Fibroblast of skin of scalp (primary cell): ENCODE measurements around the gene PDLIM1.

Experiments used
- DNase-seq: peaks from one replicate; pipeline ENCODE4 v3.0.0-alpha.2; 2013

PDLIM1 gene

DNA sequence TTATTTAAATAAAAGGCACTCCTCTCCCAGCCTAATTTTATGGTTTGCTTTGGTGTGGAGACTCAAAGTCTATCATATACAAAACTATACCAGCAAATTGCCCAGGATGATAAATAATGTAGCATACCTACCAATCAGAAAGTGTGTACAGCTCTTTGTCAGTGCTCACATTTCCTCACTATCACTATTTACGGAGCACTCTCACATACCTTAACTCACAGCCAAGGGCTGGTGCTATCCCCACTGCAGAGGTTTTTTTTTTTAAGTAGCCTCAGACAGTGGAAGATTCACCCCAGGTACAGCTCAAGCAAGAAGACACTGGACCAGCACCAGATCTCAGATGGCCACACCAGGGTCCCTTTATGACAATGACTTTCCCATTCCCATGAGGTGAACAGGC, 2.5 kb downstream of the PDLIM1 start:
- no peak for DNase-seq

DNA sequence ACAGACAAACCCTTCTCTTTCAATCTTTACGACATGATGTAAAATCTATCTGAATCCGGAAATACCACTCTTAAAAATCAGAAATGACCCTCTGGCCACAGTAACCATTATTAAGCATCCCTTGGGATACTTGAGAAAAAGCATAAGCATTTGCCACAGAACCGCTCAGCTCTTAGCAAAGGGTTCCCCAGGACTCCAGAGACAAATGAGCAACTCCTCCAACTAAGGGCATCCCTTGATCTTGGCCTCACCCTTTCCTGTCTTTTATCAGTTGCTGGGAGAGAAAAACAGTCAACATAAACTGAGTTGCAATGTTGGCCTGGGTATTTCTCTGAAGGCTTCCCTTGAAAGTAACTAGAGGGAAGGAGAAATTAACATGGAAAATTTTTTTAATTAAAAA, 3.5 kb downstream of the PDLIM1 start:
- peak; percentile 45 for DNase-seq

- DNase-seq = no peak
These were observed 4.1 kb downstream of the PDLIM1 start for GRCh38 chr10:95286707-95287106.

GRCh38 chr10:95285556-95285955, 5.2 kb downstream of the PDLIM1 start:
- DNase-seq = no peak

GRCh38 chr10:95284807-95285206, 6.0 kb downstream of the PDLIM1 start:
- no peak for DNase-seq

GRCh38 chr10:95282107-95282506, 8.7 kb downstream of the PDLIM1 start:
- DNase-seq = no peak

DNA sequence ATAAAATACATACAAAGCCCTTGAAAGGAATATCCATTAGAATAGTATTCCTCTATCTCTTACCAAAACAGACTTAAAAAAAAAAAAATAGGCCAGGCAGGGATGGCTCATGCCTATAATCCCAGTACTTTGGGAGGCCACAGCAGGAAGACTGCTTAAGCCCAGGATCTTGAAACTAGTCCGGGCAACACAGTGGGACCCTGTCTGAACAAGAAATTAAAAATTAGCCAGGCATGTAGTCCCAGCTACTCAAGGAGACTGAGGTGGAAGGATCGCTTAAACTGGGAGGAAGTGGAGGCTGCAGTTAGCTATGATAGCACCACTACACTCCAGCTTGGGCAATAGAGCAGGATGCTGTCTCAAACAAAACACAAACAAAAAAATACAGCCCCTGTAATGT, 9.6 kb downstream of the PDLIM1 start:
- DNase-seq = no peak

GRCh38 chr10:95280637-95281036, 10.2 kb downstream of the PDLIM1 start:
- DNase-seq = no peak

DNA sequence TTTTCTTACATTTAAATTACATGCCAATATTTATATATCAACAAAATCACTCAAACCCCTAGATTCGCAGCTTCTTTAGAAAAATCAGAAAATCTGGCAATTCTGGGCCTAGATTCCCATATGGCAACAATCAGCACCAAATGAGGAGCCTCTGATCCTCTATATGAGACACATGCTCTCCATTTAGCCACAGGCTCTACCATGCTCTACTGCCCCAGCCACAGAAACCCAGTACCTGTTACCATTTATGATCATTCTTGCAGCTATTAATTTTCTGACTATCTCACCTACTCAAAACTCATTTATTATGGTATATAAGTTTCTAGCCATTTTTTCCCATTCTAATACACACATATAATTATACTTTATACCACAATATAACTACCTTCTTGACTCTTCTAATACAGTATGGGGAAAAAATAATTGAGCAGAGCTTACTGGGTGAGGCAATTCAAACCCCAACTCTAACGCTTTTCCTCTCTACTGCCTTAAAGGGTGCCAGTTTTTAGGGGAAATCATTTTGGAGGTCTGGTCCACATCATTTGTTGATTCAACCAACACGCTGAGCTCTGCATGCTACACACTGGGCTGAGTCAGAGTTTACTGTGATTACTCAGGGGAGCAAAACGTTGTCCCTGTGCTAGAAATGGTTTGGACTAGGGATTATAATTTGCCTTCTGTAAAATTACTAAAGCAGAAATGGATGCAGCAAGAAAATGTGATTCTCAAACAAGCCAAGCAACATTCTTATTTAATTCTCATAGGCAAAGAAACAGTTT, 11.6 kb downstream of the PDLIM1 start:
- peak; percentile 65 for DNase-seq

GRCh38 chr10:95278061-95278988, 12.5 kb downstream of the PDLIM1 start:
- DNase-seq = peak; percentile 71

GRCh38 chr10:95277614-95278013, 13.2 kb downstream of the PDLIM1 start:
- DNase-seq = no peak

DNA sequence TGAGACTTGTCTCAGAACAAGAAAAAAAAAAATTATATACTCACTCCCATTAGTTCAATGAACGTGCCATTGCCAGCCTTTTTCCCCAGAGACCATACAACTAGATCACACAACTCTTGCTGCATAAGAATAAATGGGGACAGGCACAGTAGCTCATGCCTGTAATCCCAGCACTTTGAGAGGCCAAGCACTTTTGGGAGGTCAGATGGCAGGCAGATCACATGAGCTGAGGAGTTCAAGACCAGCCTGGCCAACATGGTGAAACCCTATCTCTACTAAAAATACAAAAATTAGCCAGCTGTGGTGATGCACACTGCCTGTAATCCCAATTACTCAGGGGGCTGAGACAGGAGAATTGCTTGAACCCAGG, 13.6 kb downstream of the PDLIM1 start:
- DNase-seq = no peak

DNA sequence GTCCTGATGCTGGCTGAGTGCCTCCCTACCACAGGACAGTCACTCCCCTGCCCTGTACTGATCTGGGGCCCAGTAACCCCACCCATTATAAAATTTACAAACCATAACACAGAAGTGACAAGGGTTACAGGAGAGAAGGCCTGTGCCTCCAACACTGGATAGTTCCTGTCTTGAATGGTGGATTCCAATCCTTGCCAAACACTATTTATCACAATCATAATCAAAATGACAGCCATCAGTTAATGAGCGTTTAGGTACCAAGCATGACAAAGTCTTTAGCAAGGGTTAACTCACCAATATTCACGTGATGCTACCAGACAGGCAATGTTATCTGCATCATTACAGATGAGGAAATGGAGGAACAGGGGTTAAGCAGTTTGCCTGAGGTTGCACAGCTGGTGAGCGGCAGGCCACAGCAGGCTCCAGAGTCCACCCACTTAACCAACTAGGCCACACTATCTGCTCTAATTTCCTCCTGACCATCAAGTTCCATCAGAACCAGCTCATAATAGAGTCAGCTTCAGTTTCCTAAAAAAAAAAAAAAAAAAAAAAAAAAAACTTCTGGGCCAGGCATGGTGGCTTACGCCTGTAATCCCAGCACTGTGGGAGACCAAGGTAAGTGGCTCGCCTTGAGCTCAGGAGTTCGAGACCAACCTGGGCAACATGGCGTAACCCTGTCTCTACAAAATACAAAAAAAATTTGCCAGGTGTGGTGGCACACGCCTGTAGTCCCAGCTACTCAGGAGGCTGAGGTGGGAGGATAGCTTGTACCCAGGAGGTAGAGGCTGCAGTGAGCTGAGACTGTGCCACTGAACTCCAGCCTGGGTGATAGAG, 14.2 kb downstream of the PDLIM1 start:
- DNase-seq = no peak

DNA sequence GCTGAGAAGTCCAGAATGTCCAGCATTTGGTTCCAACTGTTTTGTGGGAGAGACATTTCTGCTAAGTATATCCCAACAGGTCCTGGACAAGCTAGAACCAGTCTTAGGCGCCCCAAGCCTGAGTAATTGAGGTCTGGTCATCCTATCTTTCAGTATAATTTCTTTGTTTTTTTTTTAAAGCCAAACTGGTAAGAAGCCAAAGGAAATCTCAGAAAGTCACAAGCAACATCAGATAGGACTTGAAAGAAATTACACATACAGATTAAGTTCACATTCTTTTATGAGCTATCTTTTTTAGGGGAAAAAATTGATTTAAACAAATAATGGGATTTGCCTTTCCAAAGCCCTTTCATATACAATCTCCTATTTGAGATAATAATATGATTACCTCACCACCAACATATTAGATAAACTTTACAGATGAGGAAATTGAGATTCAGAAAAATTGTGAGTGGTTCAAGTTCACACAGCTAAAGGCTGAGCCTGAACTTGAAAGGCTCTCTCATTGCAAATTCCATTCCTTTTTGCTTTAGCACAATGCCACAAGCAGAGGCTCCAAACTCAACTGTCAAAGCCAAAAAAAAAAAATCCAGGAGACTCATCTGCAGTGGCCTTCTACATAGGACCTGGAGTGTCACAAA, 15.0 kb downstream of the PDLIM1 start:
- DNase-seq = peak; percentile 50

DNA sequence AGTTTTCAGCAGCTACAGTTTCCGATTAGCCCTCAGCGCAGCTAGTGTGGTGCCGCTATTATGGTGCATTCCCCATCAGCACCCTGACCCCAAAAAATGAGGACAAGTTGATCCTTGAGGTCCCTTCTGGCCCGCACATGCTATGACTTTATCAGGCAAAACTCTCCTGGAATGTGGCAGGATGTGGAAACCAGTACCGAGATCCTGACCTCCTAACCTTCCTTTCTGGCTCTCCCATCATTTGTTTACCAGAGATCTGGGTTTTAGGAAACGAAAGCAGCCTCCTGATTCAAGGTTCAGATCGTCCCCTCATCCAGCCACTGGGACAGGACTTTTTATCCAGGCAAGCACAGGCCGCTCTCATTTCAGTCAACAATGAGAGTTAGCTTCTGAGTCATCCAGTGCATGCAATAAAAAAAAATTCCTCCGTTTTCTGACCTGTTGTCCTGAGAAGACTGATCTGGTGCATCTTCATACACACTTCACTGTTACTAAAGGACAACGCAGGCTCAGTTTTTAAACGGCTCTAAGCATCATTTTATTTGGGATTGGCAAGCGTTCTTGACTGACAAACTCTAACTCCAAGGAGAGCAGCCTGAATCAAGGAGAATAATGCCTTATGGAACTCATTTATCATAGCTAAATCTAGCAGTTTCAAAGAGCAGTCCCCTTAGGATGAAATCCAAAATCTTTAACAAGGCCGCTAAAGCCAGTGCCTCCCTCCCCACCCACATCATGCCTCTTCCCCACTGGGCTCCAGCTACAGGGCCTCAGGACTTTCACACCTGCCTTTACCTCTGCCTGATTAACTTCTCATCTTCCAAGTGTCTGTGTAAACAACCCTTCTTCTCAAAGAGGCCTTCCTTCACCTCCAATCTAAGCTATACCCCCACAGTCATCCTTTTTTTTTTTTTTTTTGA, 17.1 kb downstream of the PDLIM1 start:
- DNase-seq = peak; percentile 64

DNA sequence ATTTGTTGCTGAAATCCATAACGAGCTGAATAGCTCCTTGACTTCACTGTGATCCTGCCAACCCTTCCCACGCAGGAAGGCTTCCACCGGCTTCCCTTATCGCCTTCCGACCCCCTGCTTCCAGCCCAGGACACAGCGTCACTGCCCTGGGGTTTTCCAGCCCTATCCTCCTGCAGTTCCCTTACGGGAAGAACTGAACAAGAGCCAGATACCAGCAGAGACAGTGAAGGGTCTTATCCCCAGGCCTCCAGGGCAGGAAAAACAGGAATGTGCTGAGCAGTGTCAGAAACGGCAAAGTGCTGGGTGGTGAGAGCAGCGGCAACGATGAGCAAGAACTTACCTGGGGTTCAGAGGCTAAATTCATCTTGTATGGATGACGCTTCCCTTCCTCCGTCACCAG, 22.4 kb downstream of the PDLIM1 start:
- peak; percentile 33 for DNase-seq

GRCh38 chr10:95267251-95267650, 23.6 kb downstream of the PDLIM1 start:
- no peak for DNase-seq

GRCh38 chr10:95266674-95267095, 24.1 kb downstream of the PDLIM1 start:
- peak; percentile 77 for DNase-seq

GRCh38 chr10:95265572-95265971, 25.2 kb downstream of the PDLIM1 start:
- DNase-seq = no peak

- no peak for DNase-seq
These were observed 26.4 kb downstream of the PDLIM1 start for GRCh38 chr10:95264227-95265051.
